ENCODE measurements around the gene HOXC10. TPM values are rescaled to one million over a fixed set of nuclear protein-coding genes. Genes with fewer than 3 reads are reported as not detected.

HOXC10 gene
- polyA plus RNA-seq, 3 donors = not detected

DNA sequence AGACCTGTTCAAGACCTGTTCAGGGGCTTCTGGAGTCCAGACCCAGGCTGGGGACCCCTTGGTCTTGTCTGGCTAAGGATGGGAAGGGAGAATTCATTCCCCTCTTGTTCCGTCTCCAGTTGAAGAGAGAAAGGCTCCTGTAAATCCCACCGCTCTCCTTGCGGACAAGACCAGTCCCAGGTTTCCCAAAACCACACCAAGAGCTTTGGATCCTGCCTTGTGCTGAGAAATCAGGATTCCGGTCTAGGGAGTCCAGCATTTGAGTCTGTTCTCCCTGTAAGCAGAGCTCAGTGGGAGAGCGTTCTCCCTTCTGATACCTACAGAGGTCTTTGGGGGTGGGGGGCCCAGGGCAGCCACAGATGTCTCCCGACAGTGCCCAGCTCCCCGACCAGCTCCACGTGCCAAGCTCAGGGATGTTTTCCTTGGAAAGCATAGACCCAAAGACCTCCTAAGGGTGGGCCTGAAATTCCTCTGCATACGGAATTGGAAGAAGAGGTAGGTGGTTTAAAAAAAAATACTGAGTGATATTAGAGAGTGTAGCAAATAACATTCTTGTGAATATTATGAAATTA is 44.4 kb upstream of the HOXC10 start:
- Mint-ChIP-seq H3K27ac (no peak overlapping the region), H3K36me3 (peaks cover 2 to 7% of the 10 kb centered on the region in 2 donors), H3K9me3 (peaks cover 6 to 39% (median 34%) of the 10 kb centered on the region in 7 donors), H3K4me3 (peak overlapping the region in 1 of 2 donors; percentile 59), H3K4me1 (peaks cover 7% of the 10 kb centered on the region), H3K27me3 (ENCODE audit: low read depth in 3 of 3) (peaks cover 94 to 97% (median 95%) of the 10 kb centered on the region in 3 donors)
- Histone ChIP-seq H3K4me3 (replicated peaks in 1 of 3; ENCODE audit: low read depth in 2 of 3, low read length in 3 of 3) (no peak overlapping the region), H4K20me1 (ENCODE audit: insufficient read depth, low read length) (no peaks in the 10 kb centered on the region), H3K4me1 (ENCODE audit: control insufficient read depth in 1 of 2, insufficient read depth in 2 of 2, low read length in 2 of 2) (no peaks in the 10 kb centered on the region), H3K9ac (ENCODE audit: insufficient read depth, low read length, poor library complexity, severe bottlenecking) (no peak overlapping the region), H3K36me3 (replicated peaks in 1 of 2; ENCODE audit: control insufficient read depth in 1 of 2, insufficient read depth in 2 of 2, low read length in 2 of 2) (no peaks in the 10 kb centered on the region), H3K4me2 (replicated peaks; ENCODE audit: extremely low read depth, low read length, poor library complexity, severe bottlenecking) (no peak overlapping the region), H3K27ac (ENCODE audit: low read depth in 1 of 2, low read length in 2 of 2) (no peak overlapping the region), H3K79me2 (ENCODE audit: insufficient read depth, low read length) (no peaks in the 10 kb centered on the region), H3K9me3 (replicated peaks in 1 of 2; ENCODE audit: control insufficient read depth in 1 of 2, insufficient read depth in 1 of 2, low read length in 2 of 2) (peaks cover 8 to 75% of the 10 kb centered on the region in 2 donors), H2AFZ (ENCODE audit: insufficient read depth, low read depth, low read length, poor library complexity, severe bottlenecking) (no peak overlapping the region), H3K27me3 (ENCODE audit: control insufficient read depth in 2 of 2, insufficient read depth in 2 of 2, low read length in 2 of 2) (peaks cover 89 to 97% of the 10 kb centered on the region in 2 donors)
- WGBS (ENCODE audit: insufficient coverage) = no CpG with 5 or more reads among the region's 9 CpGs
- no peak for DNase-seq
- intact Hi-C loops (cut with micrococcal nuclease) = no loop called here
- TF ChIP-seq, protein P1, sequence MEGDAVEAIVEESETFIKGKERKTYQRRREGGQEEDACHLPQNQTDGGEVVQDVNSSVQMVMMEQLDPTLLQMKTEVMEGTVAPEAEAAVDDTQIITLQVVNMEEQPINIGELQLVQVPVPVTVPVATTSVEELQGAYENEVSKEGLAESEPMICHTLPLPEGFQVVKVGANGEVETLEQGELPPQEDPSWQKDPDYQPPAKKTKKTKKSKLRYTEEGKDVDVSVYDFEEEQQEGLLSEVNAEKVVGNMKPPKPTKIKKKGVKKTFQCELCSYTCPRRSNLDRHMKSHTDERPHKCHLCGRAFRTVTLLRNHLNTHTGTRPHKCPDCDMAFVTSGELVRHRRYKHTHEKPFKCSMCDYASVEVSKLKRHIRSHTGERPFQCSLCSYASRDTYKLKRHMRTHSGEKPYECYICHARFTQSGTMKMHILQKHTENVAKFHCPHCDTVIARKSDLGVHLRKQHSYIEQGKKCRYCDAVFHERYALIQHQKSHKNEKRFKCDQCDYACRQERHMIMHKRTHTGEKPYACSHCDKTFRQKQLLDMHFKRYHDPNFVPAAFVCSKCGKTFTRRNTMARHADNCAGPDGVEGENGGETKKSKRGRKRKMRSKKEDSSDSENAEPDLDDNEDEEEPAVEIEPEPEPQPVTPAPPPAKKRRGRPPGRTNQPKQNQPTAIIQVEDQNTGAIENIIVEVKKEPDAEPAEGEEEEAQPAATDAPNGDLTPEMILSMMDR (IDR thresholded peaks at IDR 0.05) = no peak

DNA sequence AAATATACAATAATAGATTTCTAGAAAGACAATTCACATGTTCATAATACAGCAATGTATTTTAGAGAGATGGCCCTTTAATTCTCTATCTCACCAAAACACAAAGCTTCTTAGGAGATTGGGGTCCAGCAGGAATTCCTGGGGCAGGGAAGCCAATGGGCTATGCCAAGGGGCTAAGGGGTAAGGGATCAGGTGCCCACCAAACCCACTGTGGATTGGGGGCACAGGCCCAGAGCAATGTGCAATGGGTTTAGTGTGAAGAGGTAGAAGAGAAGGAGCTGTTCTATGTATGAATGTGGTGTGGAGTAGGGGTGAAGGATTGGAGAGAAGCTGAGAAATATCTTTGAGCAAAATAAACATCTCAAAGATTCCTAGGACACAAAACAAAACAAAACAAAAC is 43.8 kb upstream of the HOXC10 start:
- Mint-ChIP-seq H3K27me3 (ENCODE audit: low read depth in 3 of 3) (peaks cover 94 to 97% (median 95%) of the 10 kb centered on the region in 3 donors), H3K36me3 (peaks cover 2 to 7% of the 10 kb centered on the region in 2 donors), H3K4me1 (peaks cover 4% of the 10 kb centered on the region), H3K4me3 (peak overlapping the region in 1 of 2 donors; percentile 59), H3K27ac (no peak overlapping the region), H3K9me3 (peaks cover 6 to 44% (median 30%) of the 10 kb centered on the region in 7 donors)
- no peak overlapping the region for H2AFZ ChIP-seq (ENCODE audit: insufficient read depth, low read depth, low read length, poor library complexity, severe bottlenecking)
- no peak overlapping the region for H3K27ac ChIP-seq (ENCODE audit: low read depth in 1 of 2, low read length in 2 of 2)
- no peaks in the 10 kb centered on the region for H3K4me1 ChIP-seq (ENCODE audit: control insufficient read depth in 1 of 2, insufficient read depth in 2 of 2, low read length in 2 of 2)
- no peaks in the 10 kb centered on the region for H4K20me1 ChIP-seq (ENCODE audit: insufficient read depth, low read length)
- H3K36me3 ChIP-seq (replicated peaks in 1 of 2; ENCODE audit: control insufficient read depth in 1 of 2, insufficient read depth in 2 of 2, low read length in 2 of 2) = no peaks in the 10 kb centered on the region
- peaks cover 90 to 97% of the 10 kb centered on the region in 2 donors for H3K27me3 ChIP-seq (ENCODE audit: control insufficient read depth in 2 of 2, insufficient read depth in 2 of 2, low read length in 2 of 2)
- intact Hi-C loops (cut with micrococcal nuclease) = no loop called here
- H3K4me3 ChIP-seq (replicated peaks in 1 of 3; ENCODE audit: low read depth in 2 of 3, low read length in 3 of 3) = no peak overlapping the region
- H3K9me3 ChIP-seq (replicated peaks in 1 of 2; ENCODE audit: control insufficient read depth in 1 of 2, insufficient read depth in 1 of 2, low read length in 2 of 2) = peaks cover 8 to 77% of the 10 kb centered on the region in 2 donors
- H3K9ac ChIP-seq (ENCODE audit: insufficient read depth, low read length, poor library complexity, severe bottlenecking) = no peak overlapping the region
- no peaks in the 10 kb centered on the region for H3K79me2 ChIP-seq (ENCODE audit: insufficient read depth, low read length)
- TF ChIP-seq, protein P1 (IDR thresholded peaks at IDR 0.05) = no peak
- no peak for DNase-seq
- H3K4me2 ChIP-seq (replicated peaks; ENCODE audit: extremely low read depth, low read length, poor library complexity, severe bottlenecking) = no peak overlapping the region

All from CD14-positive monocyte (primary cell).